GM12878 (cell line): Measurements from ENCODE around the gene LARGE1. TPM values are rescaled to one million over a fixed set of nuclear protein-coding genes. Genes with fewer than 3 reads are reported as not detected.

Experiments
- ATAC-seq: fragments of 200-7000 bp; cut with Tn5 transposase; 3 replicates; pipeline ENCODE4 v1.9.1; 2020; ENCODE audit warnings: mild to moderate bottlenecking, moderate library complexity
- BruUV-seq: library from RNA; stranded (reverse); fragments of 400-500 nt; replicated peaks from 2 replicates; lab custom pipeline; 2021; lab: Mats Ljungman, UMichigan
- CTCF ChIA-PET: fragments of 300-600 bp; sonication (Branson Sonifier 250); formaldehyde crosslinking; extraction: SDS; loops from one replicate; lab custom pipeline; 2021; ENCODE audit warnings: inconsistent platforms; lab: Yijun Ruan, JAX
- POLR2A ChIA-PET: fragments of 350-600 bp; formaldehyde crosslinking; extraction: SDS; loops from one replicate; lab custom pipeline; 2021; ENCODE audit warnings: inconsistent platforms; lab: Charles Lee
- RAD21 ChIA-PET: fragments of 300-600 bp; sonication (Branson Sonifier 250); formaldehyde crosslinking; loops from one replicate; lab custom pipeline; 2023; ENCODE audit warnings: antibody characterized with exemption; ENCODE audit not compliant: unreplicated experiment; lab: Charles Lee
- SMC1A ChIA-PET: fragments of 300-600 bp; sonication (Branson Sonifier 250); formaldehyde crosslinking; loops from one replicate; lab custom pipeline; 2023; ENCODE audit not compliant: unreplicated experiment, uncharacterized antibody; lab: Charles Lee
- DNase-seq: peaks from one replicate; pipeline ENCODE4 v3.0.0-alpha.2; 2011; ENCODE audit warnings: low read depth, low spot score
- FAIRE-seq: peaks from 3 replicates; lab custom pipeline; 2011; peaks lifted over from hg19 to GRCh38; lab: Jason Lieb, UNC
- H2AFZ ChIP-seq: 2 replicates; pipeline ENCODE4 v1.6.0; 2011; ENCODE audit warnings: low read depth, low read length, control low read depth; ENCODE audit not compliant: control insufficient read depth
- H3K27ac ChIP-seq: 2 replicates; pipeline ENCODE4 v1.5.1; 2011; ENCODE audit warnings: control low read depth; ENCODE audit not compliant: control insufficient read depth, insufficient read depth
- H3K27me3 ChIP-seq, 2 experiments: replicated peaks in 1 of 2; 2 replicates each; pipeline versions ENCODE4 v1.6.0 to v1.6.1; 2011; ENCODE audit warnings: low read length in 1 of 2; ENCODE audit not compliant: control insufficient read depth in 2 of 2, insufficient read depth in 2 of 2
- H3K36me3 ChIP-seq, 2 experiments: 2 replicates each; pipeline ENCODE4 v1.5.1; 2011; ENCODE audit warnings: low read length in 1 of 2; ENCODE audit not compliant: control insufficient read depth in 2 of 2, insufficient read depth in 2 of 2
- H3K4me1 ChIP-seq: 2 replicates; pipeline ENCODE4 v1.6.1; 2011; ENCODE audit warnings: mild to moderate bottlenecking, low read length, moderate library complexity, mixed read lengths; ENCODE audit not compliant: control insufficient read depth, insufficient read depth
- H3K4me2 ChIP-seq: 2 replicates; pipeline ENCODE4 v1.6.0; 2011; ENCODE audit warnings: control low read depth; ENCODE audit not compliant: control insufficient read depth, insufficient read depth
- H3K4me3 ChIP-seq: fragments of 200-600 bp; sonication (generic); 2 replicates; pipeline ENCODE4 v1.5.1; 2016
- H3K79me2 ChIP-seq: 2 replicates; pipeline ENCODE4 v1.6.0; 2011; ENCODE audit warnings: low read length; ENCODE audit not compliant: control insufficient read depth, insufficient read depth
- H3K9ac ChIP-seq: 2 replicates; pipeline ENCODE4 v1.8.0; 2011; ENCODE audit warnings: low read length, control low read depth, mixed read lengths; ENCODE audit not compliant: control insufficient read depth, insufficient read depth
- H3K9me3 ChIP-seq: replicated peaks from 3 replicates; pipeline ENCODE4 v1.5.1; 2011; ENCODE audit warnings: mild to moderate bottlenecking, low read length; ENCODE audit not compliant: control insufficient read depth, insufficient read depth
- H4K20me1 ChIP-seq: 2 replicates; pipeline ENCODE4 v1.6.0; 2011; ENCODE audit not compliant: control insufficient read depth, insufficient read depth
- EZH2 ChIP-seq: IDR thresholded peaks from 2 replicates; pipeline ENCODE4 v1.6.1; 2012; ENCODE audit warnings: low read depth, mild to moderate bottlenecking, control low read depth, inconsistent platforms, low read length, borderline replicate concordance; ENCODE audit not compliant: control insufficient read depth
- IKZF1 ChIP-seq: fragments of 450-650 bp; conservative IDR thresholded peaks from 2 replicates; pipeline ENCODE4 v1.6.1; 2017; ENCODE audit warnings: antibody characterized with exemption, mild to moderate bottlenecking
- PML ChIP-seq: IDR thresholded peaks from 2 replicates; pipeline ENCODE4 v1.6.1; 2012; ENCODE audit warnings: low read length, inconsistent platforms
- RAD21 ChIP-seq: IDR thresholded peaks from 2 replicates; pipeline ENCODE4 v1.6.1; 2011; ENCODE audit warnings: mild to moderate bottlenecking, low read depth, low read length, moderate library complexity; ENCODE audit not compliant: insufficient read depth
- SIN3A ChIP-seq: IDR thresholded peaks from 2 replicates; pipeline ENCODE4 v1.6.1; 2012; ENCODE audit warnings: low read depth, low read length, improper control_type of control experiment
- WGBS: methylation state at CpG from one replicate; pipeline ENCODE4 v1.1.6; 2016; ENCODE audit warnings: low lambda C conversion rate; ENCODE audit not compliant: insufficient replicate concordance, insufficient coverage; ENCODE audit errors: missing lambda C conversion rate; 5-methylcytosine and 5-hydroxymethylcytosine counted together
- in situ Hi-C: fragments of 300-500 bp; cut with MboI; formaldehyde crosslinking; loops from 9 replicates; pipeline ENCODE4 v1.14.3; 2018; ENCODE audit warnings: mixed read lengths
- intact Hi-C: fragments of 100-400 bp; cut with micrococcal nuclease; formaldehyde crosslinking; loops from one replicate; pipeline ENCODE4 v1.14.2; 2022; ENCODE audit not compliant: unreplicated experiment
- polyA plus RNA-seq, 11 experiments: library from polyadenylated mRNA; depleted of rRNA in 4 of 11; unstranded in 6 of 11; stranded (reverse) in 5 of 11; fragments of >200 nt; fragmentation: Nextera tagmentation in 4 of 11; fragmentation: Illumina TruSeq in 1 of 11; extraction: Ambion mirVana in 4 of 11; extraction: Trizol in 1 of 11; gene quantifications; 1 replicate in 1 of 11; 2 replicates in 10 of 11; pipeline versions ENCODE4 v1.2.1 to v1.2.3, GENCODE V29; 2011 to 2016; ENCODE audit warnings: inconsistent platforms in 2 of 11, missing spikeins in 2 of 11, low read depth in 1 of 11
- total RNA-seq, 4 experiments: library from RNA; depleted of rRNA in 3 of 4; stranded (reverse); fragments of >200 nt in 3 of 4; fragmentation: Illumina TruSeq in 1 of 4; extraction: Trizol in 1 of 4; gene quantifications; 2 replicates each; pipeline versions ENCODE4 v1.2.1 to v1.2.3, GENCODE V29; 2013 to 2021
- TF ChIP-seq, protein P1 (sequence below): IDR thresholded peaks from 2 replicates; pipeline ENCODE4 v1.6.1; 2012; ENCODE audit warnings: improper control_type of control experiment, low read depth, low read length; ENCODE audit not compliant: insufficient replicate concordance
- TF ChIP-seq, protein P2 (sequence below): fragments of 450-650 bp; IDR thresholded peaks from 2 replicates; pipeline ENCODE4 v1.6.1; 2017; ENCODE audit warnings: mild to moderate bottlenecking, low read depth, inconsistent platforms; ENCODE audit not compliant: poor library complexity, severe bottlenecking

The LARGE1 gene
- total and polyA plus RNA-seq, 10 of the 15 experiments (the other 5 are each of a cell fraction or from before 2014, with no cell fraction given): 3.2 to 41.4 (median 17.3) TPM

DNA sequence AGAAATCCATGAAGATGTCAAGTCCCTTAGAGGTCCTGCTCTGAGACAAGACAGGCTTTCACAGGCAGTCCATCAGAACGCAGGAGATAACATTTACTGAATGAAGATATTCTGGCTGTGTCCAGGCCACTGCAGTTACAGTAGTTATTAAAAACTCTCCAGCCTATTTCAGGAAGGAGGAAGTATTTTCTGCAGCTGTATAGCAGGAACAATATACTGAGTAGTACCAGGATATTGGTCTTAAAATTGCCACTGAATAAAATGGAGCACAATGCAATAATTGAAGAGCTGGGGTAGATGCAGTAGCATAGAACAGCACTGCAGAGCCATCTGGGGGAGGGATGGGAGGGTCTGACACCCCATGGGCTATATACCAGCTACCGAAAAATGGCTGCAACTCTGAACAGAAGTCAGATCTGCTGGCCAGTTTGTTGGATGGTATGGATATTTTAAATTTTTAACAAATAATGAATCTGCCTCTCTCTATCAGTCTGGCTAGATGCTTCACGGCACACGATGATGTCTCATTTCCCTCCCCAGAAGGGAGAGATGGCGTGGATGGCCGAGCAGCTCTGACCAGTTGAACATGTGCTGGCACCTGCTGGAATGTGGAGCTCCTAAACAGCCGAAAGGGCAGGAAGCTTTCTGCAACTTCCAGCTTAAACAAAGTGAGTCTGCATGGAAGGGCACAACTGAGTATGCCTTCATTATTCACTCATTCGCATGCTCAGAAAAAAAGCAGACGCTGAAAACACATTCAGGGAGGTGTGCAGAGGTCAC lies 520.0 kb downstream of the LARGE1 start:
- no peaks in the 10 kb centered on the region for H3K79me2 ChIP-seq
- H3K9ac ChIP-seq: no peak overlapping the region
- ChIA-PET RAD21 (no interaction called here), POLR2A (no interaction called here), CTCF (no interaction called here), SMC1A (no interaction called here)
- no peak overlapping the region for H3K4me3 ChIP-seq
- H3K27ac ChIP-seq: no peak overlapping the region
- H4K20me1 ChIP-seq: no peaks in the 10 kb centered on the region
- no peaks in the 10 kb centered on the region for H3K4me1 ChIP-seq
- TF ChIP-seq RAD21: no peak
- TF ChIP-seq IKZF1: no peak
- H3K9me3 ChIP-seq: no peaks in the 10 kb centered on the region
- FAIRE-seq: peak; percentile 35
- ATAC-seq: no peak
- in situ Hi-C loops: no loop called here
- H3K36me3 ChIP-seq: no peaks in the 10 kb centered on the region
- no peak overlapping the region for H3K4me2 ChIP-seq
- BruUV-seq: no TSS peak
- no peaks in the 10 kb centered on the region for H3K27me3 ChIP-seq
- WGBS: 94% methylated on average over 9 of the region's 9 CpGs
- no peak for DNase-seq
- intact Hi-C loops: no loop called here
- H2AFZ ChIP-seq: no peak overlapping the region

DNA sequence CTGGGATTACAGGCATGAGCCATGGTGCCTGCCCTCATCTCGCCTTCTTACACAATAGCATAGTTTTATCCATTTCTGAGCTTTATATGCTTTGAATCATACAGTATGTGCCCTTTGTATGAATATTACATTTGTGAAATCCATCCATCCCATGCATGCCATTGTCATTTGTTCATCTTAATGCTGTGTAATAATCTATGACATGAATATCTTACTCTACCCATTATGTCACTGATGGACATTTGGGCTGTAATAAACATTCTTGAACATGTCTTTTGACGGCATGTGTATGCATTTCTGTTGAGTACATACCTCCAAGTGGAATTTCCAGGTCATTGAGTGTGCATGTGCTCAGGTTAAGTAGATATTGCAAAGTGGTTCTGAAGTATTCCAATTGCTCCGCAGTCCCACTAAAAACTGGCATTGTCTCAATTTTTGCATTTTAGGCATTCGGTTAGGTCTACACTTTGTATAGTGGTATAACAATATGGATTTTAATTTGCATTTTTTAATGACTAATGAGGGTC lies 522.8 kb downstream of the LARGE1 start:
- CTCF ChIA-PET: interaction anchor here (0.8 kb wide), 1 partner anchor 7 kb away, joined by 3 read pairs; no protein-coding TSS in a partner anchor
- Histone ChIP-seq H3K79me2 (no peaks in the 10 kb centered on the region), H3K4me1 (no peaks in the 10 kb centered on the region), H3K27me3 (no peaks in the 10 kb centered on the region), H2AFZ (no peak overlapping the region), H3K27ac (no peak overlapping the region), H3K9ac (no peak overlapping the region), H4K20me1 (no peaks in the 10 kb centered on the region), H3K9me3 (no peaks in the 10 kb centered on the region), H3K4me2 (no peak overlapping the region), H3K4me3 (no peak overlapping the region), H3K36me3 (no peaks in the 10 kb centered on the region)
- intact Hi-C loops (no loop called here), in situ Hi-C loops (no loop called here)
- BruUV-seq: no TSS peak
- SMC1A ChIA-PET: no interaction called here
- DNase-seq (no peak), ATAC-seq (no peak), FAIRE-seq (no peak)
- POLR2A ChIA-PET: interaction anchor here (0.6 kb wide), 1 partner anchor 1600 kb away, joined by 3 read pairs; no protein-coding TSS in a partner anchor
- 82% methylated on average over 4 of the region's 4 CpGs for WGBS
- RAD21 ChIA-PET: interaction anchor here (0.5 kb wide), 1 partner anchor 38 kb away, joined by 6 read pairs; no protein-coding TSS in a partner anchor
- TF ChIP-seq, protein P1, sequence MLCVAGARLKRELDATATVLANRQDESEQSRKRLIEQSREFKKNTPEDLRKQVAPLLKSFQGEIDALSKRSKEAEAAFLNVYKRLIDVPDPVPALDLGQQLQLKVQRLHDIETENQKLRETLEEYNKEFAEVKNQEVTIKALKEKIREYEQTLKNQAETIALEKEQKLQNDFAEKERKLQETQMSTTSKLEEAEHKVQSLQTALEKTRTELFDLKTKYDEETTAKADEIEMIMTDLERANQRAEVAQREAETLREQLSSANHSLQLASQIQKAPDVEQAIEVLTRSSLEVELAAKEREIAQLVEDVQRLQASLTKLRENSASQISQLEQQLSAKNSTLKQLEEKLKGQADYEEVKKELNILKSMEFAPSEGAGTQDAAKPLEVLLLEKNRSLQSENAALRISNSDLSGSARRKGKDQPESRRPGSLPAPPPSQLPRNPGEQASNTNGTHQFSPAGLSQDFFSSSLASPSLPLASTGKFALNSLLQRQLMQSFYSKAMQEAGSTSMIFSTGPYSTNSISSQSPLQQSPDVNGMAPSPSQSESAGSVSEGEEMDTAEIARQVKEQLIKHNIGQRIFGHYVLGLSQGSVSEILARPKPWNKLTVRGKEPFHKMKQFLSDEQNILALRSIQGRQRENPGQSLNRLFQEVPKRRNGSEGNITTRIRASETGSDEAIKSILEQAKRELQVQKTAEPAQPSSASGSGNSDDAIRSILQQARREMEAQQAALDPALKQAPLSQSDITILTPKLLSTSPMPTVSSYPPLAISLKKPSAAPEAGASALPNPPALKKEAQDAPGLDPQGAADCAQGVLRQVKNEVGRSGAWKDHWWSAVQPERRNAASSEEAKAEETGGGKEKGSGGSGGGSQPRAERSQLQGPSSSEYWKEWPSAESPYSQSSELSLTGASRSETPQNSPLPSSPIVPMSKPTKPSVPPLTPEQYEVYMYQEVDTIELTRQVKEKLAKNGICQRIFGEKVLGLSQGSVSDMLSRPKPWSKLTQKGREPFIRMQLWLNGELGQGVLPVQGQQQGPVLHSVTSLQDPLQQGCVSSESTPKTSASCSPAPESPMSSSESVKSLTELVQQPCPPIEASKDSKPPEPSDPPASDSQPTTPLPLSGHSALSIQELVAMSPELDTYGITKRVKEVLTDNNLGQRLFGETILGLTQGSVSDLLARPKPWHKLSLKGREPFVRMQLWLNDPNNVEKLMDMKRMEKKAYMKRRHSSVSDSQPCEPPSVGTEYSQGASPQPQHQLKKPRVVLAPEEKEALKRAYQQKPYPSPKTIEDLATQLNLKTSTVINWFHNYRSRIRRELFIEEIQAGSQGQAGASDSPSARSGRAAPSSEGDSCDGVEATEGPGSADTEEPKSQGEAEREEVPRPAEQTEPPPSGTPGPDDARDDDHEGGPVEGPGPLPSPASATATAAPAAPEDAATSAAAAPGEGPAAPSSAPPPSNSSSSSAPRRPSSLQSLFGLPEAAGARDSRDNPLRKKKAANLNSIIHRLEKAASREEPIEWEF: no peak
- TF ChIP-seq SIN3A: no peak
- no peak for TF ChIP-seq PML
- TF ChIP-seq, protein P2, sequence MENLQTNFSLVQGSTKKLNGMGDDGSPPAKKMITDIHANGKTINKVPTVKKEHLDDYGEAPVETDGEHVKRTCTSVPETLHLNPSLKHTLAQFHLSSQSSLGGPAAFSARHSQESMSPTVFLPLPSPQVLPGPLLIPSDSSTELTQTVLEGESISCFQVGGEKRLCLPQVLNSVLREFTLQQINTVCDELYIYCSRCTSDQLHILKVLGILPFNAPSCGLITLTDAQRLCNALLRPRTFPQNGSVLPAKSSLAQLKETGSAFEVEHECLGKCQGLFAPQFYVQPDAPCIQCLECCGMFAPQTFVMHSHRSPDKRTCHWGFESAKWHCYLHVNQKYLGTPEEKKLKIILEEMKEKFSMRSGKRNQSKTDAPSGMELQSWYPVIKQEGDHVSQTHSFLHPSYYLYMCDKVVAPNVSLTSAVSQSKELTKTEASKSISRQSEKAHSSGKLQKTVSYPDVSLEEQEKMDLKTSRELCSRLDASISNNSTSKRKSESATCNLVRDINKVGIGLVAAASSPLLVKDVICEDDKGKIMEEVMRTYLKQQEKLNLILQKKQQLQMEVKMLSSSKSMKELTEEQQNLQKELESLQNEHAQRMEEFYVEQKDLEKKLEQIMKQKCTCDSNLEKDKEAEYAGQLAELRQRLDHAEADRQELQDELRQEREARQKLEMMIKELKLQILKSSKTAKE: no peak
- no peak for TF ChIP-seq EZH2
